Caco-2 (cell line): ENCODE results near the gene LHX5. TPM values are rescaled to one million over a fixed set of nuclear protein-coding genes. Genes with fewer than 3 reads are reported as not detected.

Experiments
- BruUV-seq: library from RNA; stranded (reverse); fragments of 400-500 nt; replicated peaks from 2 replicates; lab custom pipeline; 2021; lab: Mats Ljungman, UMichigan
- CTCF ChIA-PET: fragments of 300-600 bp; sonication (Branson Sonifier 250); formaldehyde crosslinking; loops from one replicate; lab custom pipeline; 2022; ENCODE audit warnings: antibody characterized with exemption; lab: Charles Lee
- POLR2A ChIA-PET: fragments of 300-600 bp; sonication (Branson Sonifier 250); formaldehyde crosslinking; loops from one replicate; lab custom pipeline; 2022; ENCODE audit warnings: antibody characterized with exemption; lab: Charles Lee
- DNase-seq, 2 experiments: peaks; one replicate each; pipeline versions ENCODE4 v3.0.0 to v3.0.0-alpha.2; 2020 to 2022
- H3K27me3 ChIP-seq: replicated peaks from 2 replicates; pipeline ENCODE4 v1.6.0; 2011; ENCODE audit warnings: low read length; ENCODE audit not compliant: control insufficient read depth, insufficient read depth
- H3K36me3 ChIP-seq: 2 replicates; pipeline ENCODE4 v1.5.1; 2011; ENCODE audit warnings: low read length; ENCODE audit not compliant: control insufficient read depth, insufficient read depth
- H3K4me1 ChIP-seq: fragments of 250-450 bp; sonication (Bioruptor Pico); 2 replicates; pipeline ENCODE4 v1.5.1; 2020; ENCODE audit warnings: mild to moderate bottlenecking
- H3K4me3 ChIP-seq: 2 replicates; pipeline ENCODE4 v1.5.1; 2011; ENCODE audit warnings: low read depth, mild to moderate bottlenecking, control low read depth, low read length
- H3K9me3 ChIP-seq: fragments of 250-450 bp; sonication (Bioruptor Pico); 2 replicates; pipeline ENCODE4 v1.5.1; 2020; ENCODE audit warnings: mild to moderate bottlenecking, moderate library complexity
- H3K27ac Mint-ChIP-seq: one replicate; pipeline ENCODE4 v1.8.0; 2022; ENCODE audit warnings: mixed read lengths; ENCODE audit not compliant: unreplicated experiment
- H3K27me3 Mint-ChIP-seq: one replicate; pipeline ENCODE4 v1.8.0; 2022; ENCODE audit warnings: mixed read lengths; ENCODE audit not compliant: insufficient read depth, unreplicated experiment
- H3K36me3 Mint-ChIP-seq: one replicate; pipeline ENCODE4 v1.8.0; 2022; ENCODE audit warnings: mild to moderate bottlenecking, mixed read lengths; ENCODE audit not compliant: insufficient read depth, unreplicated experiment
- H3K4me1 Mint-ChIP-seq: one replicate; pipeline ENCODE4 v1.8.0; 2022; ENCODE audit warnings: low read depth, mixed read lengths; ENCODE audit not compliant: unreplicated experiment
- H3K4me3 Mint-ChIP-seq: one replicate; pipeline ENCODE4 v1.8.0; 2022; ENCODE audit warnings: mild to moderate bottlenecking, moderate library complexity, mixed read lengths; ENCODE audit not compliant: unreplicated experiment
- H3K9me3 Mint-ChIP-seq: one replicate; pipeline ENCODE4 v1.8.0; 2022; ENCODE audit warnings: mixed read lengths; ENCODE audit not compliant: unreplicated experiment
- CTCF ChIP-seq, 2 experiments: fragments of 200-600 bp in 1 of 2; IDR thresholded peaks; 1 replicate in 1 of 2; 2 replicates in 1 of 2; pipeline versions ENCODE4 v1.5.1 to v1.8.0; 2011 to 2022; ENCODE audit warnings: antibody characterized with exemption in 1 of 2, control low read depth in 1 of 2, inconsistent platforms in 1 of 2, low read depth in 1 of 2, low read length in 1 of 2, mild to moderate bottlenecking in 1 of 2, moderate library complexity in 1 of 2; ENCODE audit not compliant: insufficient read depth in 1 of 2, severe bottlenecking in 1 of 2, unreplicated experiment in 1 of 2
- intact Hi-C: fragments of 100-400 bp; cut with micrococcal nuclease; formaldehyde crosslinking; loops from one replicate; pipeline ENCODE4 v1.10.0; 2022; ENCODE audit not compliant: unreplicated experiment
- total RNA-seq: library from RNA; stranded (reverse); gene quantifications from 2 replicates; pipeline ENCODE4 v1.2.3, GENCODE V29; 2022

Gene LHX5
- total RNA-seq, 1 experiment from 2014 or later, result 0.25 TPM

- Histone ChIP-seq H3K9me3 (no peaks in the 10 kb centered on the region), H3K36me3 (no peaks in the 10 kb centered on the region), H3K4me3 (no peak overlapping the region), H3K4me1 (no peaks in the 10 kb centered on the region), H3K27me3 (no peaks in the 10 kb centered on the region; the same call in 1 of the 2 replicates)
- H3K9me3 Mint-ChIP-seq, result no peaks in the 10 kb centered on the region
- no peak for TF ChIP-seq CTCF (IDR thresholded peaks at IDR 0.05; ENCODE audit: insufficient read depth in 1 of 2, low read depth in 1 of 2, low read length in 1 of 2, severe bottlenecking in 1 of 2, unreplicated experiment in 1 of 2)
- POLR2A ChIA-PET, result no interaction called here
- CTCF ChIA-PET, result no interaction called here
- peaks cover 21% of the 10 kb centered on the region for H3K27me3 Mint-ChIP-seq
- no peaks in the 10 kb centered on the region for H3K4me1 Mint-ChIP-seq
- no peak overlapping the region for H3K4me3 Mint-ChIP-seq
- no TSS peak for BruUV-seq
- no peaks in the 10 kb centered on the region for H3K36me3 Mint-ChIP-seq
- intact Hi-C loops, result no loop called here
- H3K27ac Mint-ChIP-seq, result no peak overlapping the region
- DNase-seq, result no peak
Observed at GRCh38 chr12:113505941-113506340, 34.3 kb upstream of the LHX5 start.

GRCh38 chr12:113504917-113505316 is 33.2 kb upstream of the LHX5 start:
- Histone ChIP-seq H3K9me3 (no peaks in the 10 kb centered on the region), H3K4me3 (no peak overlapping the region), H3K36me3 (no peaks in the 10 kb centered on the region), H3K4me1 (no peaks in the 10 kb centered on the region), H3K27me3 (no peaks in the 10 kb centered on the region; the same call in 1 of the 2 replicates)
- Mint-ChIP-seq H3K27ac (no peak overlapping the region), H3K27me3 (peaks cover 24% of the 10 kb centered on the region), H3K9me3 (no peaks in the 10 kb centered on the region), H3K4me1 (no peaks in the 10 kb centered on the region), H3K4me3 (no peak overlapping the region), H3K36me3 (no peaks in the 10 kb centered on the region)
- no TSS peak for BruUV-seq
- ChIA-PET CTCF (no interaction called here), POLR2A (no interaction called here)
- no peak for DNase-seq
- TF ChIP-seq CTCF (IDR thresholded peaks at IDR 0.05; ENCODE audit: insufficient read depth in 1 of 2, low read depth in 1 of 2, low read length in 1 of 2, severe bottlenecking in 1 of 2, unreplicated experiment in 1 of 2), result no peak
- intact Hi-C loops, result no loop called here

GRCh38 chr12:113500782-113501311 is 29.2 kb upstream of the LHX5 start:
- Mint-ChIP-seq H3K4me1 (no peaks in the 10 kb centered on the region), H3K4me3 (no peak overlapping the region), H3K27ac (no peak overlapping the region), H3K36me3 (no peaks in the 10 kb centered on the region), H3K27me3 (peaks cover 8% of the 10 kb centered on the region), H3K9me3 (no peaks in the 10 kb centered on the region)
- BruUV-seq, result no TSS peak
- DNase-seq, result no peak
- no peak overlapping the region for H3K4me3 ChIP-seq
- no peaks in the 10 kb centered on the region for H3K36me3 ChIP-seq
- intact Hi-C loops, result no loop called here
- TF ChIP-seq CTCF (IDR thresholded peaks at IDR 0.05; ENCODE audit: insufficient read depth in 1 of 2, low read depth in 1 of 2, low read length in 1 of 2, severe bottlenecking in 1 of 2, unreplicated experiment in 1 of 2), result no peak
- ChIA-PET POLR2A (no interaction called here), CTCF (no interaction called here)
- H3K27me3 ChIP-seq, result no peaks in the 10 kb centered on the region; the same call in 1 of the 2 replicates
- no peaks in the 10 kb centered on the region for H3K4me1 ChIP-seq
- H3K9me3 ChIP-seq, result no peaks in the 10 kb centered on the region
